K562 (cell line): ENCODE results near the gene ME3. TPM values are rescaled to one million over a fixed set of nuclear protein-coding genes. Genes with fewer than 3 reads are reported as not detected.

Source experiments
- CUX1 ChIP-seq: fragments of 200-800 bp; sonication (Bioruptor generic); IDR thresholded peaks from 2 replicates; pipeline ENCODE4 v1.6.1; 2016; ENCODE audit warnings: missing genetic modification characterization, missing compliant biosample characterization
- ILF3 ChIP-seq: fragments of 450-650 bp; IDR thresholded peaks from 2 replicates; pipeline ENCODE4 v1.6.1; 2018; ENCODE audit warnings: antibody characterized with exemption, mild to moderate bottlenecking, moderate library complexity, borderline replicate concordance
- JUN ChIP-seq, 2 experiments: sonication (generic) in 1 of 2; formaldehyde crosslinking in 1 of 2; IDR thresholded peaks; 2 replicates each; pipeline versions ENCODE4 v1.6.1 to v1.8.0; 2012 to 2022; ENCODE audit warnings: borderline replicate concordance in 2 of 2, mild to moderate bottlenecking in 2 of 2, improper control_type of control experiment in 1 of 2, low read depth in 1 of 2, low read length in 1 of 2, missing genetic modification reagents in 1 of 2
- MAFF ChIP-seq: IDR thresholded peaks from 2 replicates; pipeline ENCODE4 v1.6.1; 2012; ENCODE audit warnings: low read length, improper control_type of control experiment
- TFAP4 ChIP-seq: sonication (generic); formaldehyde crosslinking; IDR thresholded peaks from 2 replicates; pipeline ENCODE4 v1.8.0; 2022; ENCODE audit warnings: missing genetic modification reagents, mild to moderate bottlenecking, moderate library complexity, borderline replicate concordance
- polyA plus RNA-seq, 8 experiments: library from polyadenylated mRNA; depleted of rRNA in 4 of 8; stranded (reverse) in 5 of 8; unstranded in 3 of 8; fragments of >200 nt; fragmentation: Nextera tagmentation in 2 of 8; fragmentation: Illumina TruSeq in 1 of 8; extraction: Ambion mirVana in 2 of 8; extraction: Trizol in 1 of 8; gene quantifications; 2 replicates each; pipeline versions ENCODE4 v1.2.1 to v1.2.3, GENCODE V29; 2011 to 2014; ENCODE audit warnings: inconsistent platforms in 1 of 8, missing spikeins in 1 of 8
- total RNA-seq, 7 experiments: library from RNA; depleted of rRNA in 6 of 7; stranded (reverse); fragments of >200 nt in 6 of 7; fragmentation: Illumina TruSeq in 2 of 7; extraction: Trizol in 2 of 7; gene quantifications; 2 replicates each; pipeline versions ENCODE4 v1.2.1 to v1.2.3, GENCODE V29; 2011 to 2021; ENCODE audit warnings: low replicate concordance in 1 of 7

The ME3 gene
- total and polyA plus RNA-seq, 9 of the 15 experiments (the other 6 are each of a cell fraction or from before 2014, with no cell fraction given), result not detected

- TF ChIP-seq CUX1 (CRISPR knock-in tag) (no peak), JUN (IDR thresholded peaks at IDR 0.05; ENCODE audit: borderline replicate concordance, low read depth, low read length) (no peak), JUN (CRISPR knock-in tag; IDR thresholded peaks at IDR 0.05; ENCODE audit: borderline replicate concordance) (no peak), MAFF (no peak), ILF3 (no peak), TFAP4 (CRISPR knock-in tag) (no peak)
Observed at GRCh38 chr11:86449993-86450629, 222.3 kb downstream of the ME3 start (continued).
